Upper lobe of left lung (tissue), 6 donors: Measurements from ENCODE around the gene PTPRD. TPM values are rescaled to one million over a fixed set of nuclear protein-coding genes. Genes with fewer than 3 reads are reported as not detected.

Experiments
- ATAC-seq, 2 donors: fragments of 200-7000 bp; cut with Tn5 transposase; one replicate each; pipeline ENCODE4 v1.9.1; 2022; ENCODE audit warnings: mild to moderate bottlenecking in 2 of 2, moderate library complexity in 2 of 2; ENCODE audit not compliant: low FRiP score in 2 of 2
- DNase-seq, 2 donors: peaks; one replicate each; pipeline ENCODE4 v3.0.0-alpha.2; 2019 to 2020
- H3K27ac ChIP-seq, 4 donors: fragments of 200-600 bp; sonication (generic); one replicate each; pipeline ENCODE4 v1.5.1; 2016 to 2019
- H3K27me3 ChIP-seq, 4 donors: fragments of 200-600 bp; sonication (generic); one replicate each; pipeline ENCODE4 v1.5.1; 2017 to 2019
- H3K36me3 ChIP-seq, 4 donors: fragments of 200-600 bp; sonication (generic); one replicate each; pipeline ENCODE4 v1.5.1; 2016 to 2019
- H3K4me1 ChIP-seq, 4 donors: fragments of 200-600 bp; sonication (generic); one replicate each; pipeline ENCODE4 v1.5.1; 2018 to 2019
- H3K4me3 ChIP-seq, 4 donors: fragments of 200-600 bp; sonication (generic); one replicate each; pipeline ENCODE4 v1.5.1; 2017 to 2019; ENCODE audit warnings: mild to moderate bottlenecking in 2 of 4, moderate library complexity in 1 of 4
- H3K9me3 ChIP-seq, 4 donors: fragments of 200-600 bp; sonication (generic); one replicate each; pipeline ENCODE4 v1.5.1; 2018 to 2019
- CTCF ChIP-seq, 6 experiments: fragments of 450-650 bp in 4 of 6; fragments of 200-600 bp in 2 of 6; sonication (generic) in 2 of 6; IDR thresholded peaks; one replicate each; pipeline ENCODE4 v1.5.1; 2016 to 2019; ENCODE audit warnings: antibody characterized with exemption in 6 of 6
- EP300 ChIP-seq, 4 donors: sonication (generic); formaldehyde crosslinking; IDR thresholded peaks; one replicate each; pipeline ENCODE4 v1.5.1; 2017; ENCODE audit warnings: antibody characterized with exemption in 4 of 4, control low read depth in 2 of 4
- POLR2A ChIP-seq, 4 donors: fragments of 450-650 bp; IDR thresholded peaks; one replicate each; pipeline ENCODE4 v1.5.1; 2016 to 2017; ENCODE audit warnings: antibody characterized with exemption in 4 of 4, mild to moderate bottlenecking in 2 of 4
- POLR2AphosphoS5 ChIP-seq, 2 donors: sonication (generic); formaldehyde crosslinking; IDR thresholded peaks; one replicate each; pipeline ENCODE4 v1.5.1; 2017; ENCODE audit warnings: antibody characterized with exemption in 2 of 2
- WGBS, 2 donors: methylation state at CpG; one replicate each; pipeline ENCODE4 v1.1.5; 2017 to 2018; 5-methylcytosine and 5-hydroxymethylcytosine counted together
- total RNA-seq, 6 donors: library from RNA; depleted of rRNA in 4 of 6; stranded (reverse); fragments of >200 nt in 4 of 6; gene quantifications; one replicate each; pipeline versions ENCODE4 v1.1.0 to v1.2.1, GENCODE V29; 2016 to 2021
- donor health status: DM: no; HTN: no; CAD: no; lungs with moderate emphysema.
- donor health status: DM: no; HTN: yes; CAD: no; lungs with severe emphysema.

The PTPRD gene
- total RNA-seq, 6 donors from 2014 or later = 7.4 to 46.1 (median 14.5) TPM

- DNase-seq = no peak
- ATAC-seq = no peak
- H3K36me3 ChIP-seq = no peaks in the 10 kb centered on the region
- TF ChIP-seq POLR2A (IDR thresholded peaks at IDR 0.05) (no peak), EP300 (IDR thresholded peaks at IDR 0.05) (no peak), POLR2AphosphoS5 (IDR thresholded peaks at IDR 0.05) (no peak), CTCF (IDR thresholded peaks at IDR 0.05) (no peak)
- no peaks in the 10 kb centered on the region for H3K9me3 ChIP-seq
- WGBS, 2 donors = 95 to 97% methylated on average over 2 of the region's 2 CpGs
- no peaks in the 10 kb centered on the region for H3K4me1 ChIP-seq
- H3K4me3 ChIP-seq = no peak overlapping the region
- no peak overlapping the region for H3K27ac ChIP-seq
- no peaks in the 10 kb centered on the region for H3K27me3 ChIP-seq
These were observed 2120.8 kb downstream of the PTPRD start for GRCh38 chr9:8492024-8492423.

GRCh38 chr9:8491563-8491962 is 2121.2 kb downstream of the PTPRD start:
- no peak overlapping the region for H3K4me3 ChIP-seq
- WGBS, 2 donors = 92 to 94% methylated on average over 5 of the region's 5 CpGs
- ATAC-seq (no peak), DNase-seq (no peak)
- no peaks in the 10 kb centered on the region for H3K9me3 ChIP-seq
- TF ChIP-seq EP300 (IDR thresholded peaks at IDR 0.05) (no peak), POLR2A (IDR thresholded peaks at IDR 0.05) (no peak), CTCF (IDR thresholded peaks at IDR 0.05) (no peak), POLR2AphosphoS5 (IDR thresholded peaks at IDR 0.05) (no peak)
- no peaks in the 10 kb centered on the region for H3K36me3 ChIP-seq
- H3K27ac ChIP-seq = no peak overlapping the region
- H3K27me3 ChIP-seq = no peaks in the 10 kb centered on the region
- H3K4me1 ChIP-seq = no peaks in the 10 kb centered on the region

GRCh38 chr9:8489835-8490234 is 2123.0 kb downstream of the PTPRD start:
- TF ChIP-seq EP300 (IDR thresholded peaks at IDR 0.05) = no peak
- no peak for TF ChIP-seq POLR2A (IDR thresholded peaks at IDR 0.05)
- TF ChIP-seq CTCF (IDR thresholded peaks at IDR 0.05) = no peak
- no peak for TF ChIP-seq POLR2AphosphoS5 (IDR thresholded peaks at IDR 0.05)
- Histone ChIP-seq H3K4me3 (no peak overlapping the region), H3K4me1 (no peaks in the 10 kb centered on the region), H3K27ac (no peak overlapping the region), H3K9me3 (no peaks in the 10 kb centered on the region), H3K27me3 (no peaks in the 10 kb centered on the region), H3K36me3 (no peaks in the 10 kb centered on the region)
- WGBS, 2 donors = 73 to 83% methylated on average over 1 of the region's 1 CpG
- ATAC-seq (no peak), DNase-seq (no peak)

GRCh38 chr9:8486095-8486494 is 2126.7 kb downstream of the PTPRD start:
- TF ChIP-seq POLR2A (IDR thresholded peaks at IDR 0.05) (no peak), EP300 (IDR thresholded peaks at IDR 0.05) (no peak), POLR2AphosphoS5 (IDR thresholded peaks at IDR 0.05) (no peak), CTCF (IDR thresholded peaks at IDR 0.05) (no peak)
- peaks cover 0 to 4% (median 0%) of the 10 kb centered on the region in 4 donors for H3K36me3 ChIP-seq
- no peaks in the 10 kb centered on the region for H3K4me1 ChIP-seq
- no peaks in the 10 kb centered on the region for H3K27me3 ChIP-seq
- ATAC-seq (peak in 1 of 2 donors; percentile 40), DNase-seq (no peak)
- no peak overlapping the region for H3K4me3 ChIP-seq
- 65 to 68% methylated on average over 6 of the region's 6 CpGs for WGBS, 2 donors
- no peaks in the 10 kb centered on the region for H3K9me3 ChIP-seq
- no peak overlapping the region for H3K27ac ChIP-seq

- peaks cover 0 to 4% (median 0%) of the 10 kb centered on the region in 4 donors for H3K36me3 ChIP-seq
- no peaks in the 10 kb centered on the region for H3K4me1 ChIP-seq
- H3K4me3 ChIP-seq = no peak overlapping the region
- no peak for TF ChIP-seq POLR2AphosphoS5 (IDR thresholded peaks at IDR 0.05)
- no peak for TF ChIP-seq CTCF (IDR thresholded peaks at IDR 0.05)
- no peak for DNase-seq
- ATAC-seq = no peak
- no peak overlapping the region for H3K27ac ChIP-seq
- H3K27me3 ChIP-seq = no peaks in the 10 kb centered on the region
- 76 to 82% methylated on average over 3 of the region's 3 CpGs for WGBS, 2 donors
- H3K9me3 ChIP-seq = no peaks in the 10 kb centered on the region
These were observed 2128.1 kb downstream of the PTPRD start for GRCh38 chr9:8484597-8485191.
